ENCODE results near the gene PSMD3.

Gene PSMD3

GRCh38 chr17:40018211-40019121 is 37.9 kb downstream of the PSMD3 start:
- Histone ChIP-seq H2AFZ (ENCODE audit: low read depth, low read length) (no peak overlapping the region), H3K9ac (ENCODE audit: low read length) (no peak overlapping the region), H3K9me3 (ENCODE audit: insufficient read depth, low read length) (no peaks in the 10 kb centered on the region), H3K36me3 (replicated peaks; ENCODE audit: low read depth, low read length) (peaks cover 9% of the 10 kb centered on the region), H3K4me2 (ENCODE audit: low read length) (no peak overlapping the region), H4K20me1 (ENCODE audit: insufficient read depth, low read length) (no peaks in the 10 kb centered on the region), H3K4me3 (ENCODE audit: low read length) (no peak overlapping the region), H3K79me2 (ENCODE audit: low read length) (no peaks in the 10 kb centered on the region), H3K4me1 (ENCODE audit: low read length) (peaks cover 18% of the 10 kb centered on the region), H3K27ac (ENCODE audit: low read length) (no peak overlapping the region), H3K27me3 (ENCODE audit: low read depth, low read length) (no peaks in the 10 kb centered on the region)
- TF ChIP-seq EZH2phosphoT487 (IDR thresholded peaks at IDR 0.05; ENCODE audit: low read depth) (no peak), CTCF (IDR thresholded peaks at IDR 0.05; ENCODE audit: low read depth, low read length) (no peak)

GRCh38 chr17:40019140-40019991 is 38.8 kb downstream of the PSMD3 start:
- H3K27me3 ChIP-seq (ENCODE audit: low read depth, low read length), result no peaks in the 10 kb centered on the region
- no peaks in the 10 kb centered on the region for H3K9me3 ChIP-seq (ENCODE audit: insufficient read depth, low read length)
- peaks cover 9% of the 10 kb centered on the region for H3K36me3 ChIP-seq (replicated peaks; ENCODE audit: low read depth, low read length)
- H3K79me2 ChIP-seq (ENCODE audit: low read length), result no peaks in the 10 kb centered on the region
- no peaks in the 10 kb centered on the region for H4K20me1 ChIP-seq (ENCODE audit: insufficient read depth, low read length)
- no peak overlapping the region for H3K27ac ChIP-seq (ENCODE audit: low read length)
- no peak overlapping the region for H3K9ac ChIP-seq (ENCODE audit: low read length)
- H3K4me3 ChIP-seq (ENCODE audit: low read length), result no peak overlapping the region
- TF ChIP-seq CTCF (IDR thresholded peaks at IDR 0.05; ENCODE audit: low read depth, low read length), result no peak
- no peak for TF ChIP-seq EZH2phosphoT487 (IDR thresholded peaks at IDR 0.05; ENCODE audit: low read depth)
- no peak overlapping the region for H3K4me2 ChIP-seq (ENCODE audit: low read length)
- H3K4me1 ChIP-seq (ENCODE audit: low read length), result peaks cover 16% of the 10 kb centered on the region
- no peak overlapping the region for H2AFZ ChIP-seq (ENCODE audit: low read depth, low read length)

GRCh38 chr17:40020146-40020545 is 39.5 kb downstream of the PSMD3 start:
- no peak overlapping the region for H3K4me2 ChIP-seq (ENCODE audit: low read length)
- peaks cover 8% of the 10 kb centered on the region for H3K4me1 ChIP-seq (ENCODE audit: low read length)
- H3K4me3 ChIP-seq (ENCODE audit: low read length), result no peak overlapping the region
- no peak overlapping the region for H2AFZ ChIP-seq (ENCODE audit: low read depth, low read length)
- no peaks in the 10 kb centered on the region for H3K27me3 ChIP-seq (ENCODE audit: low read depth, low read length)
- H3K9me3 ChIP-seq (ENCODE audit: insufficient read depth, low read length), result no peaks in the 10 kb centered on the region
- H4K20me1 ChIP-seq (ENCODE audit: insufficient read depth, low read length), result no peaks in the 10 kb centered on the region
- TF ChIP-seq EZH2phosphoT487 (IDR thresholded peaks at IDR 0.05; ENCODE audit: low read depth) (no peak), CTCF (IDR thresholded peaks at IDR 0.05; ENCODE audit: low read depth, low read length) (no peak)
- H3K79me2 ChIP-seq (ENCODE audit: low read length), result no peaks in the 10 kb centered on the region
- peaks cover 10% of the 10 kb centered on the region for H3K36me3 ChIP-seq (replicated peaks; ENCODE audit: low read depth, low read length)
- H3K9ac ChIP-seq (ENCODE audit: low read length), result no peak overlapping the region
- H3K27ac ChIP-seq (ENCODE audit: low read length), result no peak overlapping the region

- no peaks in the 10 kb centered on the region for H3K27me3 ChIP-seq (ENCODE audit: low read depth, low read length)
- H3K9ac ChIP-seq (ENCODE audit: low read length), result no peak overlapping the region
- no peaks in the 10 kb centered on the region for H3K79me2 ChIP-seq (ENCODE audit: low read length)
- H3K27ac ChIP-seq (ENCODE audit: low read length), result no peak overlapping the region
- H3K4me3 ChIP-seq (ENCODE audit: low read length), result no peak overlapping the region
- no peaks in the 10 kb centered on the region for H3K4me1 ChIP-seq (ENCODE audit: low read length)
- H4K20me1 ChIP-seq (ENCODE audit: insufficient read depth, low read length), result no peaks in the 10 kb centered on the region
- H3K9me3 ChIP-seq (ENCODE audit: insufficient read depth, low read length), result no peaks in the 10 kb centered on the region
- no peak overlapping the region for H2AFZ ChIP-seq (ENCODE audit: low read depth, low read length)
- peaks cover 19% of the 10 kb centered on the region for H3K36me3 ChIP-seq (replicated peaks; ENCODE audit: low read depth, low read length)
- no peak for TF ChIP-seq EZH2phosphoT487 (IDR thresholded peaks at IDR 0.05; ENCODE audit: low read depth)
- TF ChIP-seq CTCF (IDR thresholded peaks at IDR 0.05; ENCODE audit: low read depth, low read length), result no peak
- H3K4me2 ChIP-seq (ENCODE audit: low read length), result no peak overlapping the region
Measured at GRCh38 chr17:40021451-40021971, 40.9 kb downstream of the PSMD3 start.
